Stimulated activated CD4-positive, alpha-beta T cell treated with anti-CD3 and anti-CD28 coated beads, TNF-alpha, amount 100 ng/mL, for 1 hour (primary cell): ENCODE measurements around the gene AKNA.

Source experiments
- DNase-seq, 3 donors: peaks; one replicate each; pipeline ENCODE4 v3.0.0-alpha.2; 2020; ENCODE audit warnings: low read depth in 3 of 3, low spot score in 1 of 3

AKNA gene

GRCh38 chr9:114308361-114308950 lies 79.3 kb downstream of the AKNA start:
- no peak for DNase-seq

- DNase-seq: no peak
Measured at GRCh38 chr9:114307899-114308267, 79.9 kb downstream of the AKNA start.

GRCh38 chr9:114304416-114305188 lies 83.2 kb downstream of the AKNA start:
- no peak for DNase-seq

DNA sequence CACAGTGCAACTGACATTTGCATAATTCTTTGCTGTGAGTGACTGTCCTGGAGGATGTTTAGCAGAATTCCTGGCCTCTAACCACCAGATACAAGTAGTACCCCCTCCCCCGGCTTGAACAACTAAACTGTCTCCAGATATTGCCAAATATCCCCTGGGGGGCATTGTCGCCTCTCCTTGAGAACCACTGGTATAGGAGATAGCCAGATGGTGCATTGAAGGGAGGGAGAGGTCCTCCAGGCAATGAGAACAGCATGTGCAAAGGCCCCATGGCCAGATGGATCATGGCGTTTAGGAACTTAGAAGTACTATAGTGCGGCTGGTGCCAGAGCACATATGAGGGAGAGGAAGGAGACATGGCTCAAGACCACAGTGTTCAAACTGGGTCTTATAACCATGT lies 83.8 kb downstream of the AKNA start:
- no peak for DNase-seq

DNA sequence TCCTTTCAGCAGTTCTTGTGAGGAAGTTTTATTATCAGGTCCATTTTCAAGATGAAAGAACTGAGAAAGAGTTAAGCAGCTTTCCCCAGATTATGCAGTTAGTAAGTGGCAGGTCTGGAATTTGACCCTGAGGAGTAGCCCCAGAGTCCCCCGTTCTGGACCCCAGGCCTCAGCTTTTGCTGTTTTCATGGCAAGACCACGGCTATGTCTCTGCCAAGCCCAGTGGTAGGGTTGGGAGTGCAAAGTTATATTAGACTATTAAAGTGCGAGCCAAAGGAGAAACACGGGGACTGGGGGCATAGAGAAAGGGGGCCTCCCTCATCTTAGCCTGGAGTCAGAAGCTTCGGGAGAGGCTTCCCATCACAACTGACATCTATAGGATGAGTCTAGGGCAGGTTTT lies 84.2 kb downstream of the AKNA start:
- no peak for DNase-seq

GRCh38 chr9:114302727-114303126 lies 85.1 kb downstream of the AKNA start:
- DNase-seq: no peak

- DNase-seq: no peak
Measured at GRCh38 chr9:114301798-114302565, 85.8 kb downstream of the AKNA start.

DNA sequence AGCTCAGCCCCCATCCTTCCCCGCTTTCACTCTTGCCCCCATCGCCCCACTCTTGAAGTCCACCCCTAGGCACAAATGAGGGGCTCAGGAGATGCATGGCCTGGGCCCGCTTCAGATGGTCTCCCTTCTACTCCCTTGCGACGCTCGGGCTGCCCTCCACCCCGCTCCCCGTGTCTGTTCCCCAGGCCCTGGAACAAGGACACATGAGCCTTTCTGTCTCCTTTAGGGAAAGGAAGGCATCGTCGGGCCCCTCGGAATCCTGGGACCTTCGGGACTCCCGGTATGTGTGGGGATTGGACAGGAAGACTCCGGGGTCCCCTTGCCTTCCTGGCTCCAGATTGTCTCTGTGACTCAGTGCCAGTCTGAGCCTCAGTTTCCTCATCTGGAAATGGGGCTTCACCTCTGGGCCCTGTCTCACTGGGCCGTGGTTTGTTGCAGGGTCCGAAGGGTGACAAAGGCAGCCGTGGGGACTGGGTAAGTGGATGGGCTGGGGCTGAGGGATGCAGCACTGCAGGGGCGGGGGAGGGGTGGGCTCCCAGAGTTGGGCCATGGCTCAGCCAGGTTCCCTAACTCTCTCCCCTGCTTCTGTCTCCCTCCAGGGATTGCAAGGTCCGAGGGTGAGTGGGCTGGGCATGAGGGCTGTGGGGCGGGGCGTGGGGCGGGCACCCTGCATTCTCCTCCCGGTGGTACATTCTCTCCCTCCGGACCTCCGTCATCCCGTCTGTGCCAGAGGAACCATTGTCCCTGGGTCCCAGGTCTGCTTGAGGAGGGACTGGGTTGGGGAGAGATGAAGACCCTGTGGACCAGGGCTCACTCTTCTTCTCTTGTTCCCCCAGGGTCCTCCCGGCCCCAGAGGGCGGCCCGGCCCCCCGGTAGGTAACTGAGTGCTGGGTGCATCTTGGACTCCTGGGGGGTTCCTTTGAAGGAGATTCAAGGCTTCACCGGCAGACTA lies 86.7 kb downstream of the AKNA start:
- no peak for DNase-seq

- DNase-seq: no peak
Measured at GRCh38 chr9:114300153-114300845, 87.5 kb downstream of the AKNA start.

DNA sequence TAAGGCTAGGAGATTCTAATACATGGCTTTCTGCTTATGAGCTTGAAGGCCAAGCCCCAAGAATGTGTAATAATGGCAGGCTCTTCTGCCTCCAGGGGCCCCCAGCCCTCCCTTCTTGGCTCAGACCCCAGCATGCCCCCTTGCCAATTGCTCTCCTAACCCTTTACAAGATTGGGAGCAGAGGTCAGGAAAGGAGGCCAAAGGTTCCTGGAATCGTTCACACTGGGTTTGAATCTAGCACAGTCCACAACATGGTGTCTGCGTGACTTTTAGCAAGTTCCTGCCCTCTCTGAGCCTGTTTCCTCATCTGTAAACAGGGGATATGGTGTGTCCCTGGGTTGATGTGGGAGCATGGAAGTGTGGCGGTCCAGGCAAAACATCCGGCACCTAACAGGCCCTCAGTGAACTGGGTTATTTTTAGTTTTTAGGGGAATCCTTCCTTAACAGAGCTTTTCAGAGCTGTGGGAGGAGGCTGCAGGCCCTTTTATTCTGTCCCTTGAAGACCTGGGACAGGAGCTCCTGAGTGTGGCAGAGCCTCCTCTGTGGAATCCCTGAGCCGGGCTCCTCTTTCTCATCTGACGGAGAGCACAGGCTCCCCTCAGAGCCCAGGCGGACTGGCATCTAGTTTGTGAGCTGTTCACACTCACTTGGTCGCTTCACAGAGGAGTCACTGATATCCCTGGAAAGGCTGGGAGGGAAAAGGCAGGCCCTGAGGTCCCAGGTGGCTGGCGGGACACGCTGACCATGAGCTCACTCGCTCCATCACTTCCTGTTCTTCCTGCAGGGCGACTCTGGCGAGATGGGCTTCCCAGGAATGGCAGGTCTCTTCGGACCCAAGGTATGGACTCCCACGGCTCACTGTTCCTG lies 88.3 kb downstream of the AKNA start:
- no peak for DNase-seq

GRCh38 chr9:114296338-114296737 lies 91.4 kb downstream of the AKNA start:
- no peak for DNase-seq

- no peak for DNase-seq
Measured at GRCh38 chr9:114294664-114295063, 93.1 kb downstream of the AKNA start.

- DNase-seq: no peak
Measured at GRCh38 chr9:114291886-114292590, 95.7 kb downstream of the AKNA start.

DNA sequence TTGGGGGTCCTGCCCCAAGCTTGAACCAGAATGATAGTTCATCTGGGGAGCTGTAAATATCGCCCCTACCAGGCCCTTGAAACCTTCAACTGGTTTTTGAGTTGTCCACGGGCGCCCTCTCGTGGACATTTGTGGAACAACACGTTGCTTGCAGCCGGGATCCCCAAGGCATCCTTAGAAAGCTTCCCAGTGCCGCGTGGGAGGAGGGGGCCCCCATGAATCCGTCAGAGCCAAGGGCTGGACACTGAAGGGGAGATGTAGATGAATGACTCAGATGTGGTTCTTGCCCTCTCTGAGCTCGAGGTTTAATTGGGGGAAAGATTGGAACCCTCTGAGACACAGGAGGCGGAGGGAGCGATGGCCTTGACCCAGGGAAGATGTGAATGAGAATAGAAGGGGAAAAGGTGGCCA lies 96.7 kb downstream of the AKNA start:
- DNase-seq: peak; percentile 18 to 63 (median 41)

GRCh38 chr9:114290561-114290986 lies 97.2 kb downstream of the AKNA start:
- no peak for DNase-seq

DNA sequence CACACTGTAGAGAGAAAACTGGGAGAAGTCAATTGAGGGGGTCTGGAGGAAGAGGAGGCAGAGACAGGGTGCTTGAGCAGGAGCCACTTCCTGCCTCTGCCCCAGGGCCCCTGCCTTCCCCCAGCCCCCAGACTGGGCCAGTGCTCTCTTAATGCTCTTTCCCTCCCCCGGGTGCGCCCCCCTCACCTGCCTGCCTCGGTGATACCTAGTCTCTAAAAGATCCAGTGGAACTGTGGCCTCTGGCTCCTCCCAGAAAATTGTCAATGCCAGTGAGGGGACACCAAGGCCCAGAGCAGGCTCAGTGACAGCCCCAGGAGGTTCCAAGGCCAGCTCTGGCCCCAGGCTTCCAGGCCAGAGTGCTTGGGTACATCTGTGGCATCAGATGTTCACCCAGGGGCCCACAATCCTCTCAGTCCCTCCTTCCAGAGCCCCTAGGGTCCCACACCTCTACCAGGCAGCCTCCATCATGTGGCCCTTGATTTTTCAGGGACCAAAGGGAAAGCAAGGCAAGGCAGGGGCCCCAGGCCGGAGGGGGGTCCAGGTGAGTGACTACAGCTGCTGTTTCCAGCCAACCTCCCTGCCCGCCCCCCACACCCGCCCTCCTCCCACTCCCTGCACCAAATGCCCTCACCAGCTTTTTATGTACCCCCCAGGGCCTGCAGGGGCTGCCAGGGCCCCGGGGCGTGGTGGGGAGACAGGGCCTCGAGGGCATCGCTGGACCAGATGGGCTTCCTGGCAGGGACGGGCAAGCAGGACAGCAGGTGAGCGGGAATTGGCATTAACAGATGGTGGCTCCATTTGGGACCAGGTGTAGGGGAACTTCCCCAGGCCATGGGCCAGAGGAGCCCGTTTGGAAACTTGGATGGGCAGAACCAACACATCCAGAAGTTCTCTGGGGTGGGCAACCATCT lies 98.0 kb downstream of the AKNA start:
- no peak for DNase-seq

- DNase-seq: no peak
Measured at GRCh38 chr9:114289106-114289505, 98.7 kb downstream of the AKNA start.
